Trophoblast cell (in vitro differentiated cells and primary cell): Measurements from ENCODE around the gene SENP6.

Experiments used
- DNase-seq, 2 donors: peaks; one replicate each; pipeline ENCODE4 v3.0.0-alpha.2; 2016
- H2AFZ ChIP-seq: 2 replicates; pipeline ENCODE4 v1.6.1; 2013; ENCODE audit warnings: low read length, moderate library complexity, mild to moderate bottlenecking; ENCODE audit not compliant: insufficient read depth, poor library complexity
- H2AK5ac ChIP-seq: 2 replicates; pipeline ENCODE4 v1.6.1; 2013; ENCODE audit warnings: mild to moderate bottlenecking, low read length
- H2BK120ac ChIP-seq: 2 replicates; pipeline ENCODE4 v1.6.1; 2013; ENCODE audit warnings: low read length, mild to moderate bottlenecking, moderate library complexity; ENCODE audit not compliant: insufficient read depth, poor library complexity
- H2BK12ac ChIP-seq: 2 replicates; pipeline ENCODE4 v1.6.1; 2013; ENCODE audit warnings: mild to moderate bottlenecking, low read length, moderate library complexity
- H2BK5ac ChIP-seq: 2 replicates; pipeline ENCODE4 v1.6.1; 2013; ENCODE audit warnings: low read length, low read depth, moderate library complexity, mild to moderate bottlenecking; ENCODE audit not compliant: poor library complexity
- H3K14ac ChIP-seq: 2 replicates; pipeline ENCODE4 v1.6.1; 2013; ENCODE audit warnings: mild to moderate bottlenecking, low read length
- H3K18ac ChIP-seq: 2 replicates; pipeline ENCODE4 v1.6.1; 2013; ENCODE audit warnings: mild to moderate bottlenecking, low read length
- H3K23ac ChIP-seq: 2 replicates; pipeline ENCODE4 v1.6.1; 2013; ENCODE audit warnings: low read length
- H3K27ac ChIP-seq: 2 replicates; pipeline ENCODE4 v1.5.1; 2013; ENCODE audit warnings: low read depth, mild to moderate bottlenecking, inconsistent platforms, low read length, moderate library complexity
- H3K27me3 ChIP-seq: 2 replicates; pipeline ENCODE4 v1.6.1; 2013; ENCODE audit warnings: inconsistent platforms, mild to moderate bottlenecking, low read length, moderate library complexity; ENCODE audit not compliant: insufficient read depth
- H3K36me3 ChIP-seq, 2 experiments: 1 replicate in 1 of 2; 2 replicates in 1 of 2; pipeline ENCODE4 v1.6.1; 2013; ENCODE audit warnings: low read length in 2 of 2, mild to moderate bottlenecking in 2 of 2, moderate library complexity in 1 of 2; ENCODE audit not compliant: insufficient read depth in 2 of 2, control insufficient read depth in 1 of 2
- H3K4ac ChIP-seq: 2 replicates; pipeline ENCODE4 v1.6.1; 2013; ENCODE audit warnings: low read depth, mild to moderate bottlenecking, low read length, moderate library complexity
- H3K4me1 ChIP-seq, 2 experiments: 1 replicate in 1 of 2; 2 replicates in 1 of 2; pipeline ENCODE4 v1.6.1; 2013; ENCODE audit warnings: low read length in 2 of 2, mild to moderate bottlenecking in 2 of 2, moderate library complexity in 1 of 2; ENCODE audit not compliant: insufficient read depth in 2 of 2, control insufficient read depth in 1 of 2
- H3K4me2 ChIP-seq: 2 replicates; pipeline ENCODE4 v1.6.1; 2013; ENCODE audit warnings: inconsistent platforms, mild to moderate bottlenecking, low read length, moderate library complexity
- H3K4me3 ChIP-seq: 2 replicates; pipeline ENCODE4 v1.5.1; 2013; ENCODE audit warnings: mild to moderate bottlenecking, low read depth, low read length, inconsistent platforms
- H3K79me1 ChIP-seq: one replicate; pipeline ENCODE4 v1.6.1; 2013; ENCODE audit warnings: low read length
- H3K79me2 ChIP-seq: 2 replicates; pipeline ENCODE4 v1.6.1; 2013; ENCODE audit warnings: low read length, mild to moderate bottlenecking; ENCODE audit not compliant: control insufficient read depth, insufficient read depth, poor library complexity
- H3K9ac ChIP-seq: 2 replicates; pipeline ENCODE4 v1.6.1; 2013; ENCODE audit warnings: mild to moderate bottlenecking, low read length
- H3K9me3 ChIP-seq: 2 replicates; pipeline ENCODE4 v1.6.1; 2013; ENCODE audit warnings: low read depth, mild to moderate bottlenecking, control low read depth, inconsistent platforms, low read length; ENCODE audit not compliant: insufficient read depth
- H4K12ac ChIP-seq: 2 replicates; pipeline ENCODE4 v1.6.1; 2013; ENCODE audit warnings: low read depth, mild to moderate bottlenecking, low read length, moderate library complexity
- H4K8ac ChIP-seq: 2 replicates; pipeline ENCODE4 v1.6.1; 2013; ENCODE audit warnings: low read depth, mild to moderate bottlenecking, low read length, moderate library complexity
- H4K91ac ChIP-seq: one replicate; pipeline ENCODE4 v1.6.1; 2013; ENCODE audit warnings: low read depth, mild to moderate bottlenecking, low read length, moderate library complexity
- WGBS: extraction: QIAGEN DNeasy Blood & Tissue Kit; methylation state at CpG from one replicate; pipeline ENCODE4 v1.1.7; 2013; ENCODE audit warnings: missing lambda C conversion rate; ENCODE audit not compliant: insufficient read length, insufficient coverage; ENCODE audit errors: extremely low coverage; 5-methylcytosine and 5-hydroxymethylcytosine counted together

Gene SENP6

DNA sequence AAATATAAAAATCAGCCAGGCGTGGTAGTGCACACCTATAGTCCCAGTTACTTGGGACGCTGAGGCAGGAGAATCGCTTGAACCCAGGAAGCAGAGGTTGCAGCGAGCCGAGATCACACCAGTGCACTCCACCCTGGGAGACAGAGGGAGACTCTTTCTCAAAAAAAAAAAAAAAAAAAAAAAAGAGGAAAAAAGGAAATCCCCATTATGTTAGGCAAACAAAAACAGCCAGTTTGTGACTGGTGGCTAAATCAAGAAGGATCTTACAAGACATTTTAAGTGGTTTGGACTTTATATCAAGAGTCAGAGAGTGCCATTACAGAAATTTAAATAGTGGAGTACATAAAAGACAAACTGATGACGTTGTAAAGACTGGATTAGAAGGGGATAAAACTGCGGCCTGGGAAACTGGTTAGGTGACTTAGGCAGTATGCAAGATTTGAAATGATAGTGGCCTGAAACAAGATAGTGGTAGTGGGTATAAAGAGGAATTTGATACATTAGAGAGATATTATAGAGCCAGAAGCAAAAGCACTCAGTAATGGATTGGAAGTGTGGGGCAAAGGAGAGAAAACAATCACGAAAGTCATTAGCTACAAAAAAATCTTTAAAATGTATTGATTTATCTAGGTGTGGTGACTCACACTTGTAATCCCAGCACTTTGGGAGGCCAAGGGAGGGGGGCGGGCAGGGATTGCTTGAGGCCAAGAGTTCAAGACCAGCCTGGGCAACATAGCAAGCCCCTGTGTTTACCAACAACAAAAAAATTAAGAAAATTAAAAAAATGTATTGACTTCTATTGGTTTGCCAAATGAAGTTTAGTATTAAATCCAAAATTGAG is 145.7 kb downstream of the SENP6 start:
- H3K4ac ChIP-seq = no peak overlapping the region
- no peaks in the 10 kb centered on the region for H3K36me3 ChIP-seq
- H2AK5ac ChIP-seq = no peak overlapping the region
- no peak overlapping the region for H4K12ac ChIP-seq
- no CpG with 5 or more reads among the region's 9 CpGs for WGBS
- no peak overlapping the region for H3K4me2 ChIP-seq
- no peak overlapping the region for H3K14ac ChIP-seq
- H4K8ac ChIP-seq = no peak overlapping the region
- DNase-seq = peak; percentile 75 to 91
- H2BK5ac ChIP-seq = no peak overlapping the region
- no peaks in the 10 kb centered on the region for H3K27me3 ChIP-seq
- peaks cover 12% of the 10 kb centered on the region for H3K79me2 ChIP-seq
- no peak overlapping the region for H3K18ac ChIP-seq
- peaks cover 12% of the 10 kb centered on the region for H3K79me1 ChIP-seq
- peaks cover 0 to 2% of the 10 kb centered on the region in 2 experiments for H3K4me1 ChIP-seq
- no peak overlapping the region for H2AFZ ChIP-seq
- H3K9ac ChIP-seq = no peak overlapping the region
- H2BK12ac ChIP-seq = no peak overlapping the region
- no peak overlapping the region for H2BK120ac ChIP-seq
- no peak overlapping the region for H3K27ac ChIP-seq
- H3K23ac ChIP-seq = no peak overlapping the region
- no peaks in the 10 kb centered on the region for H3K9me3 ChIP-seq
- H4K91ac ChIP-seq = no peak overlapping the region
- no peak overlapping the region for H3K4me3 ChIP-seq

DNA sequence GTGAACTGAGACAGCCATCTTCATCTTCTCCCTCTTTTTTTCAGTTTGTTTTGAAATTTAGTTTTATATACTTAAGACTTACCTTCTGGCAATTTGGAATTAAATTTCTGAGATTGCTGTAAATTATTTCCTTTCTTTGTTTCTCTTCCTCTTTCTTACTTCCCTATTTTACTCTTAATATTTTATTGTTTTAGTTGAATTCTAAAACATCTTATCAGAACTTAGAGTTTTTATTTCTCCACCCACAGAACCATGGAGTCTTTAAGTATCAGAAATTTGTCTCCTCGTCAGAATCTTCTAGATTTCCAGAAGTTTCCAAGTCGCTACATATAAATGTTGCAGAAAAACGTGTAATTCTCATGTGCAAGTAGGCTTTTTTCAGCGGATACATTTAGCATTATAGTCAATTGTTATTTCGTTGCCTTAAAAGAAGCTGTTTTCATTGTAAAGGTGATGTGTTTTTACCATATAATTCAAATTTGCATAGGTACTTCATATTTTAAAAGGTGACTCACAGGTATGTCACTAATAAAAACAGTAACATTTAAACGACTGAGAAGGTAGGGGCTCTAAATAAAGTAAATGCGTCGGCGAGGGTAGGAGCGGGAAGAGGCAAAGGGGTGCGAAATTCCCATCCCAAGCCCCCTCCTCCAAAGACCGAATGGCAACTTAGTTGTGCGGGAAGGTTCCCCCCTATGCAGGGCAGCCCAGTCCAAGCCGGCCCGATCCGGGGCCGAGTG is 146.5 kb downstream of the SENP6 start:
- Histone ChIP-seq H3K79me1 (peaks cover 12% of the 10 kb centered on the region), H3K79me2 (peaks cover 12% of the 10 kb centered on the region), H3K4me2 (peak overlapping the region; percentile 85), H3K9me3 (no peaks in the 10 kb centered on the region), H3K27ac (peak overlapping the region; percentile 81), H3K36me3 (no peaks in the 10 kb centered on the region), H4K12ac (peak overlapping the region; percentile 92), H3K4me1 (peaks cover 0 to 2% of the 10 kb centered on the region in 2 experiments), H3K23ac (no peak overlapping the region), H4K8ac (peak overlapping the region; percentile 75), H3K18ac (peak overlapping the region; percentile 3), H2AFZ (peak overlapping the region; percentile 97), H3K4me3 (peak overlapping the region; percentile 99), H3K4ac (peak overlapping the region; percentile 35), H3K14ac (peak overlapping the region; percentile 72), H4K91ac (peak overlapping the region; percentile 45), H2BK5ac (peak overlapping the region; percentile 75), H2AK5ac (peak overlapping the region; percentile 88), H3K27me3 (no peaks in the 10 kb centered on the region), H2BK120ac (peak overlapping the region; percentile 97), H2BK12ac (peak overlapping the region; percentile 9), H3K9ac (peak overlapping the region; percentile 89)
- peak in 1 of 2 donors; percentile 48 for DNase-seq
- WGBS = no CpG with 5 or more reads among the region's 17 CpGs

DNA sequence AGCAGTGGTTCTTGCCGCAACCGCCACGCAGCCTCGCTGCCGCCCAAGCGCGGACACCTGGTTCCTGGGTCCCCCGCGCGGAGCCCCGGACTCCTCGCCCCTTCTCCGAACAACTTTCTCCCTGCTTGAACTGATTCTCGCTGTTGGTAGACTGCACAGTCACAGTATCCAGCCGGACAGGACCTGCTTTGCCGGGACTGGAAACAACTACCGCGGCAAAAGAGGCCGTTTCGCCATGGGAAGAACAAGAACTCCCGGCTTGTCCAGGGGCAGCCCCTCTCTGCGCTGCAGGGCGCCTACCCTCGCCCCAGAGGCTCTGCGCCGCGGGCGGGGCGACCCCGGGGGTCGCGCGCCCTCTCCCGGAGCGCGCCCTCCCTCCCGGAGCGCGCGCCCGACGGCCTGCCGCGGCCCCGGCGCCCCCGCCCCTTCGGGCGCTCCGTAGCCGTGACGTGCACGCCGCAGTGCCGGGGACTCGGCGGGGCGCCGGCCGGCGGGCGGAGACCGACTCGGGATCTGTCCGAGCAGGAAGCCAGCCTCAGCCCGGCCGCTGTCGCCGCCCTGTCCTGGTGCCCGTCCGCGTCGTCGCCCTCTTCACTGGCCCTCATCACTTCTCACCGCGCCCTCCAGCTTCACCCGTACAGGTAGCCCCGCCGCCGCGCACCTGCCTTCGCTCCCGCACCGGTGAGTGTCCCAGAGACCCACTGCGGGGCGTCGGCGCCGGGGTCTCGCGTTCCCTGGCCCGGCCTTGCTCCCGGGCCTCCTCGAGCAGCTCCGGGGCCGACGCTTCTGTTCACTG is 147.3 kb downstream of the SENP6 start, which contains the start of gene MYO6:
MYO6 (plus strand) TSS at position 497 of the 796 bp plus-strand sequence. CDS start 68,309 bp downstream, outside the sequence.
- H4K91ac ChIP-seq = peak within 1 kb of the TSS; percentile 92
- H3K14ac ChIP-seq = peak within 1 kb of the TSS; percentile 99
- peak within 1 kb of the TSS; percentile 92 for H2BK5ac ChIP-seq

DNA sequence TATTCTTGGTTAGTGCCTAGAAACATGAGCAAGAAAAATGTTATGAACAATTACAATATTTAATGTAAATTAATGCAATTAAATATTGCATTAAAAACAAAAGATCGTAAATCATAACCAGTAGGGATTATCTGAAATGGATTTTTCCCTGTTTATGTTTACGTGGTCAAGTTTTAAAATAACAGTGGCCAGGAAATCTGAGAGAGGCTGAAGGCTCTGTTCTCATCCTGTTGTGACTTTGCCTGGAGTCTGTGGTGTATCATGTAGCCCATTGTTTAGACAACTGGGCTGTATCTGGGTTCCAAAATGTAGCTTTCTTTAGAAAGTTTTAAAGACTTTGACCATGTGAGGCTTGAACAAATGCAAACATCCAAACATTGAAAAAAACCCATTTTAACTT is 149.8 kb downstream of the SENP6 start:
- Histone ChIP-seq H4K12ac (no peak overlapping the region), H3K9me3 (no peaks in the 10 kb centered on the region), H3K4ac (no peak overlapping the region), H3K23ac (no peak overlapping the region), H3K36me3 (no peaks in the 10 kb centered on the region), H2AFZ (no peak overlapping the region), H3K4me2 (no peak overlapping the region), H3K27ac (no peak overlapping the region), H3K18ac (no peak overlapping the region), H2AK5ac (no peak overlapping the region), H4K91ac (no peak overlapping the region), H2BK5ac (no peak overlapping the region), H3K4me1 (peaks cover 0 to 2% of the 10 kb centered on the region in 2 experiments), H3K9ac (no peak overlapping the region), H3K14ac (no peak overlapping the region), H2BK120ac (no peak overlapping the region), H3K27me3 (no peaks in the 10 kb centered on the region), H3K79me2 (peaks cover 14% of the 10 kb centered on the region), H4K8ac (no peak overlapping the region), H2BK12ac (no peak overlapping the region), H3K4me3 (no peak overlapping the region), H3K79me1 (peaks cover 12% of the 10 kb centered on the region)
- WGBS = no CpG with 5 or more reads among the region's 2 CpGs
- DNase-seq = no peak

More for the DNA sequence above, 147.3 kb downstream of the SENP6 start, which contains the start of gene MYO6:
- Histone ChIP-seq H3K27ac (peak within 1 kb of the TSS; percentile 81), H3K79me2 (peaks cover 14% of the 10 kb centered on the region), H3K18ac (peak within 1 kb of the TSS; percentile 99), H3K9ac (peak within 1 kb of the TSS; percentile 90), H4K12ac (peak within 1 kb of the TSS; percentile 98), H2BK12ac (peak within 1 kb of the TSS; percentile 77), H3K36me3 (no peaks in the 10 kb centered on the region), H2BK120ac (peak within 1 kb of the TSS; percentile 97), H2AFZ (peak within 1 kb of the TSS; percentile 100), H3K9me3 (no peaks in the 10 kb centered on the region), H2AK5ac (peak within 1 kb of the TSS; percentile 88), H3K4ac (peak within 1 kb of the TSS; percentile 92), H3K23ac (no peak within 1 kb of the TSS), H4K8ac (peak within 1 kb of the TSS; percentile 99), H3K4me1 (peaks cover 0 to 2% of the 10 kb centered on the region in 2 experiments), H3K79me1 (peaks cover 12% of the 10 kb centered on the region), H3K27me3 (no peaks in the 10 kb centered on the region), H3K4me2 (peak within 1 kb of the TSS; percentile 85), H3K4me3 (peak within 1 kb of the TSS; percentile 99)
- peak; percentile 47 to 68 for DNase-seq
- no CpG with 5 or more reads among the region's 97 CpGs for WGBS
